Activated gamma-delta T cell treated with Interleukin-2 at 50 U/mL for 16 hours (primary cell): ENCODE results near the gene C1QTNF9B.
"Not testable (repeated sequence)": the region's sequence is repeated elsewhere in the genome, so short reads cannot be mapped to it uniquely, and the experiment has no call there.

Experiments used
- DNase-seq: peaks from one replicate; pipeline ENCODE4 v3.0.0-alpha.2; 2020

Gene C1QTNF9B

GRCh38 chr13:23897452-23897919 is at the start of gene C1QTNF9B:
Gene C1QTNF9B, minus strand, starts transcription at chr13:23897502.
- DNase-seq: not testable (repeated sequence)

GRCh38 chr13:23946900-23947299 is 49.6 kb upstream of the C1QTNF9B start:
- DNase-seq: no peak

- DNase-seq: no peak
These were observed 48.8 kb upstream of the C1QTNF9B start for GRCh38 chr13:23946067-23946466.

GRCh38 chr13:23945612-23946011 is 48.3 kb upstream of the C1QTNF9B start:
- DNase-seq: no peak

GRCh38 chr13:23941211-23941610 is 43.9 kb upstream of the C1QTNF9B start:
- DNase-seq: no peak

GRCh38 chr13:23939666-23940065 is 42.4 kb upstream of the C1QTNF9B start:
- DNase-seq: not testable (repeated sequence)

- no peak for DNase-seq
These were observed 37.2 kb upstream of the C1QTNF9B start for GRCh38 chr13:23934520-23934919.

- DNase-seq: no peak
These were observed 31.7 kb upstream of the C1QTNF9B start for GRCh38 chr13:23928985-23929384.

- no peak for DNase-seq
These were observed 25.7 kb upstream of the C1QTNF9B start for GRCh38 chr13:23923031-23923430.

- DNase-seq: no peak
These were observed 25.0 kb upstream of the C1QTNF9B start for GRCh38 chr13:23922005-23922932.

- DNase-seq: no peak
These were observed 24.2 kb upstream of the C1QTNF9B start for GRCh38 chr13:23921451-23921888.

- DNase-seq: no peak
These were observed 21.7 kb upstream of the C1QTNF9B start for GRCh38 chr13:23919006-23919405.

- DNase-seq: no peak
These were observed 20.9 kb upstream of the C1QTNF9B start for GRCh38 chr13:23918208-23918607.

- DNase-seq: no peak
These were observed 18.0 kb upstream of the C1QTNF9B start for GRCh38 chr13:23915308-23915707.

GRCh38 chr13:23912469-23912868 is 15.2 kb upstream of the C1QTNF9B start:
- no peak for DNase-seq

- DNase-seq: no peak
These were observed 12.3 kb upstream of the C1QTNF9B start for GRCh38 chr13:23909606-23910005.

- DNase-seq: no peak
These were observed 8.5 kb upstream of the C1QTNF9B start for GRCh38 chr13:23905766-23906165.

- DNase-seq: no peak
These were observed 6.6 kb upstream of the C1QTNF9B start for GRCh38 chr13:23903906-23904280.

- no peak for DNase-seq
These were observed 5.9 kb upstream of the C1QTNF9B start for GRCh38 chr13:23902975-23903905.

GRCh38 chr13:23901365-23901764 is 4.1 kb upstream of the C1QTNF9B start:
- DNase-seq: no peak

GRCh38 chr13:23899555-23899954 is 2.3 kb upstream of the C1QTNF9B start:
- no peak for DNase-seq

- no peak for DNase-seq
These were observed 799 bp upstream of the C1QTNF9B start for GRCh38 chr13:23898101-23898500.

- not testable (repeated sequence) for DNase-seq
These were observed 2.6 kb downstream of the C1QTNF9B start for GRCh38 chr13:23894746-23895145.
